CD4-positive, alpha-beta T cell treated with Interleukin-12 subunit alpha and Interleukin-12 subunit beta, for 1 hour (primary cell): ENCODE results near the gene ST6GALNAC3.
"Not testable (repeated sequence)": the region's sequence is repeated elsewhere in the genome, so short reads cannot be mapped to it uniquely, and the experiment has no call there.

Source experiments
- DNase-seq: peaks from one replicate; pipeline ENCODE4 v3.0.0-alpha.2; 2020

Gene ST6GALNAC3

GRCh38 chr1:76607717-76608116 lies 533.2 kb downstream of the ST6GALNAC3 start:
- DNase-seq, result no peak

GRCh38 chr1:76611770-76612445 lies 537.4 kb downstream of the ST6GALNAC3 start:
- no peak for DNase-seq

GRCh38 chr1:76613886-76614285 lies 539.3 kb downstream of the ST6GALNAC3 start:
- no peak for DNase-seq

- DNase-seq, result no peak
Measured at GRCh38 chr1:76615253-76616035, 540.9 kb downstream of the ST6GALNAC3 start.

- DNase-seq, result no peak
Measured at GRCh38 chr1:76620371-76620770, 545.8 kb downstream of the ST6GALNAC3 start.

- DNase-seq, result no peak
Measured at GRCh38 chr1:76622774-76623528, 548.4 kb downstream of the ST6GALNAC3 start.

- no peak for DNase-seq
Measured at GRCh38 chr1:76625886-76626678, 551.5 kb downstream of the ST6GALNAC3 start.

- DNase-seq, result no peak
Measured at GRCh38 chr1:76627498-76627897, 553.0 kb downstream of the ST6GALNAC3 start.

GRCh38 chr1:76627901-76628300 lies 553.4 kb downstream of the ST6GALNAC3 start:
- no peak for DNase-seq

GRCh38 chr1:76632136-76632535 lies 557.6 kb downstream of the ST6GALNAC3 start:
- DNase-seq, result no peak

GRCh38 chr1:76635784-76636183 lies 561.2 kb downstream of the ST6GALNAC3 start:
- no peak for DNase-seq

- no peak for DNase-seq
Measured at GRCh38 chr1:76639181-76639580, 564.6 kb downstream of the ST6GALNAC3 start.

- no peak for DNase-seq
Measured at GRCh38 chr1:76640092-76640491, 565.5 kb downstream of the ST6GALNAC3 start.

- no peak for DNase-seq
Measured at GRCh38 chr1:76640723-76641122, 566.2 kb downstream of the ST6GALNAC3 start.

GRCh38 chr1:76644139-76644538 lies 569.6 kb downstream of the ST6GALNAC3 start:
- DNase-seq, result no peak

- not testable (repeated sequence) for DNase-seq
Measured at GRCh38 chr1:76652860-76653259, 578.3 kb downstream of the ST6GALNAC3 start.

GRCh38 chr1:76657623-76658022 lies 583.1 kb downstream of the ST6GALNAC3 start:
- no peak for DNase-seq

GRCh38 chr1:76659171-76659940 lies 584.8 kb downstream of the ST6GALNAC3 start:
- no peak for DNase-seq

GRCh38 chr1:76661531-76661930 lies 587.0 kb downstream of the ST6GALNAC3 start:
- no peak for DNase-seq

GRCh38 chr1:76666499-76666898 lies 592.0 kb downstream of the ST6GALNAC3 start:
- DNase-seq, result no peak

- DNase-seq, result no peak
Measured at GRCh38 chr1:76668046-76668445, 593.5 kb downstream of the ST6GALNAC3 start.

- no peak for DNase-seq
Measured at GRCh38 chr1:76669131-76669530, 594.6 kb downstream of the ST6GALNAC3 start.
